GM06990 (cell line): ENCODE results near the gene DGCR6.
"Not testable (repeated sequence)": the region's sequence is repeated elsewhere in the genome, so short reads cannot be mapped to it uniquely, and the experiment has no call there.

Experiments
- DNase-seq: peaks from one replicate; pipeline ENCODE4 v3.0.0-alpha.2; 2011; ENCODE audit not compliant: insufficient read length; ENCODE audit errors: extremely low read depth
- H3K27me3 ChIP-seq: replicated peaks from 2 replicates; pipeline ENCODE4 v1.6.0; 2011; ENCODE audit warnings: low read length; ENCODE audit not compliant: control insufficient read depth, insufficient read depth
- H3K36me3 ChIP-seq: 2 replicates; pipeline ENCODE4 v1.5.1; 2011; ENCODE audit warnings: low read length; ENCODE audit not compliant: control insufficient read depth, insufficient read depth
- H3K4me3 ChIP-seq: replicated peaks from 2 replicates; pipeline ENCODE4 v1.5.1; 2011; ENCODE audit warnings: low read depth, mild to moderate bottlenecking, control low read depth, low read length
- TF ChIP-seq, protein P1 (sequence below): IDR thresholded peaks from 2 replicates; pipeline ENCODE4 v1.5.1; 2011; ENCODE audit warnings: low read length, control low read depth, mild to moderate bottlenecking, inconsistent platforms; ENCODE audit not compliant: insufficient read depth, poor library complexity, severe bottlenecking

The DGCR6 gene

DNA sequence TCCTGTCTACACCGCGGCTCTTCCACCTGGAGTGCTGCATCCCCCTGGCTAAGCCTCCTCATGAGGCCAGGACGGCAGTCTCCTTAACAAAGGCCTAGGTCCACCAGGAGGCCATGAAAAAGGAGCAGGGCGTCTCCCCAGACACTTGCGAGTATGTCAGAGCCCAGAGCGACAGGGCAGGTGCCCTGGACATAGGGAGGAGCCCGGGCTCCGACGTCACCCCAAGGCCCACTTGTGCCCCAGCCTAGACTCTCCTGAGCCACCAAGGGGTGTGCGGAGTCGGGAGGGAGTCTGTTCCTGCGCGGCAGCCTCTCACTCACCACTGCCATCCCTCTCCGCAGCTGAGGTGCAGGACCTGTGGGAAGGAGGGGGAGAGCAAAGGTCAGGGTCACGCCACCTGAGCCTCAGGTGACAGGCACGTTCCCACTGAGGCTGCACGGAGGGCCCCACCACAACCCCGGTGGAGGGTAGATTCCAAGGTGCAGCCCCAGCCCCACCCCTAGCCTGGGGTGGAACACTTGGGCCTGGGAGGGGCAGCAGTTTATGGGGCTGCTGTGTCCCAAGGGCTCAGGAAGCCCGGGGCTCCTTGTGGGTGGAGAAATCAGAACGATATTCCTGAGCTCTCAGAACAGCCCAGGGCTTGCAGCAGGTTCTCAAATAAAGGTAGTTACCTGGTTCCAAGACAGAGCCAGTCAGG, 19.4 kb downstream of the DGCR6 start:
- Histone ChIP-seq H3K36me3 (no peaks in the 10 kb centered on the region), H3K4me3 (no peak overlapping the region), H3K27me3 (no peaks in the 10 kb centered on the region)
- TF ChIP-seq, protein P1, sequence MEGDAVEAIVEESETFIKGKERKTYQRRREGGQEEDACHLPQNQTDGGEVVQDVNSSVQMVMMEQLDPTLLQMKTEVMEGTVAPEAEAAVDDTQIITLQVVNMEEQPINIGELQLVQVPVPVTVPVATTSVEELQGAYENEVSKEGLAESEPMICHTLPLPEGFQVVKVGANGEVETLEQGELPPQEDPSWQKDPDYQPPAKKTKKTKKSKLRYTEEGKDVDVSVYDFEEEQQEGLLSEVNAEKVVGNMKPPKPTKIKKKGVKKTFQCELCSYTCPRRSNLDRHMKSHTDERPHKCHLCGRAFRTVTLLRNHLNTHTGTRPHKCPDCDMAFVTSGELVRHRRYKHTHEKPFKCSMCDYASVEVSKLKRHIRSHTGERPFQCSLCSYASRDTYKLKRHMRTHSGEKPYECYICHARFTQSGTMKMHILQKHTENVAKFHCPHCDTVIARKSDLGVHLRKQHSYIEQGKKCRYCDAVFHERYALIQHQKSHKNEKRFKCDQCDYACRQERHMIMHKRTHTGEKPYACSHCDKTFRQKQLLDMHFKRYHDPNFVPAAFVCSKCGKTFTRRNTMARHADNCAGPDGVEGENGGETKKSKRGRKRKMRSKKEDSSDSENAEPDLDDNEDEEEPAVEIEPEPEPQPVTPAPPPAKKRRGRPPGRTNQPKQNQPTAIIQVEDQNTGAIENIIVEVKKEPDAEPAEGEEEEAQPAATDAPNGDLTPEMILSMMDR, result no peak
- no peak for DNase-seq

- Histone ChIP-seq H3K27me3 (no peaks in the 10 kb centered on the region), H3K4me3 (no peak overlapping the region), H3K36me3 (no peaks in the 10 kb centered on the region)
- TF ChIP-seq, protein P1, result no peak
- DNase-seq, result no peak
Observed at GRCh38 chr22:18927020-18927419, 20.9 kb downstream of the DGCR6 start.

DNA sequence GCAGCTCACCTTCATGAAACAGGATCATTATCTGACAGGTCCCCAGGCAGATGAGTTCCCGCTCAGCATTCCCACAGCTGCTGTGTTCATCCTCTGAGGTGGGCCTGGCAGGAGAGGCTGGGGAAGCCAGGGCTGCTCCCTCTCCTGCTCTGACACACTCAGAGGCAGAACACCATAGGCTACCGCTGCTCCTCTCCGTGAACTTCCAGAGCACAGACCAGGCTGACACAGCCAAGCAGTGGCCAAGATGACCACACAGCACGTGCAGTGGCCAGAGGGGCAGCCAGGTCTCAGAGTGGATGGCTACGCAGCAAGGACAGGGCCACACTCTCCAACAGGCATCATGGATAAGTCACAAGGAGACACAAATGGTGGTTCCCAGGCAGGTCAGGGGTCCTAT, 21.5 kb downstream of the DGCR6 start:
- TF ChIP-seq, protein P1, result no peak

GRCh38 chr22:18929459-18929858, 23.3 kb downstream of the DGCR6 start:
- no peaks in the 10 kb centered on the region for H3K36me3 ChIP-seq
- TF ChIP-seq, protein P1, result no peak
- no peak for DNase-seq
- no peak overlapping the region for H3K4me3 ChIP-seq
- no peaks in the 10 kb centered on the region for H3K27me3 ChIP-seq

More for the DNA sequence above, 21.5 kb downstream of the DGCR6 start:
- Histone ChIP-seq H3K27me3 (no peaks in the 10 kb centered on the region), H3K36me3 (no peaks in the 10 kb centered on the region), H3K4me3 (no peak overlapping the region)
- DNase-seq, result no peak

DNA sequence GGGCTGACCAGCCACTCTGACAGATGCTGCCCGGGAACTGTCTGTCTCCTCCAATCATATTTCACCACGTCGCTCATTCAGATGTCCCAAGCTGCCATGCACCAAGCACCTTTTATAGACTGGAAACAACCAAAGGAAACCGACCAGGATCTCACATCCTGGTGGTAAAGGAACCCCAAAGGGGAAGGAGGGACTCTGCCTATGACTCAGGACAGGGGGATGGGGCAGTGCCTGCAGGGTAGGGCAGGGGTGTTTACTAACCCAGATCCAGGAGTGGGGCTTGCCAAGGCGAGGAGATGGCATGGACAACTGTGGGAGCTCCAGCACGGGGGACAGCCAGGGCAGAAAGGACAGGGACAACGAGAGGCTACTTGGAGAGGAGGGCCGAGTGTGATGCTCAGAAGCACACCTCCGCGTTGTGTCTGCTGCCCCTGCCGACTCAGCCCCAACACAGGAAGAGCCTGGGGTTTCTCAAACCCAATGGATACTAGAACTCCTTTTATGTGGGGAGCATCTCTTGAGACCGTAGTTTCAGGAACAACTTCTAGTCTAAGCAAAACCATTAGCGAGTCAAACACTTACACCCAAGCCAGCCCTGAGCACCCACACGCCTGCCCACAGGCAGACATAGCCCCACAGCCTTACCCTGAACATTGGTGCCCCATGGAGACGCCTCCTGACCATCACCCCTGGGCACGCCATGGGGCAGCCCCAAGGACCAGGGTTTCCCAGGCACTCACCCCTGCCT, 26.0 kb downstream of the DGCR6 start:
- Histone ChIP-seq H3K4me3 (no peak overlapping the region), H3K27me3 (no peaks in the 10 kb centered on the region), H3K36me3 (no peaks in the 10 kb centered on the region)
- no peak for DNase-seq
- TF ChIP-seq, protein P1, result no peak

DNA sequence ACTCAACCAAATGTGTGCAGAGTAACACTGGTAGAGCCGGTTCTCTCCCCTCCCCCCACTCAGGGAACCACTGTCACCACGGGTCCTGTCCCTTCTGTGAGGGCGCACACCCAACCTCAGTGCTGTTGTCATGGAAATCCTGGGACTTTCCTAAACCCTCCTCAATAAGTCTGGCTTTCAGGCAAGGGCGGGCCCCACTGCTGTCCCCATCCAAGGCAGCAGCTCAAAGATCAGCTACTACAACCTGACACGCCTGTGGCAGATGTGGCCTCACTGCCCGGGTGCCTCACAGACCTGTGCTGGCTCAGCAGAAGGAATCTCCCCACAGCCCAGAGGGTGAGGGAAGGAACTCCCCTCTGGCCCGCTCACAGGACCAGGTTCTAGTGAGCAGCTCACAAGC, 27.8 kb downstream of the DGCR6 start:
- Histone ChIP-seq H3K4me3 (no peak overlapping the region), H3K36me3 (no peaks in the 10 kb centered on the region), H3K27me3 (no peaks in the 10 kb centered on the region)
- TF ChIP-seq, protein P1, result no peak
- no peak for DNase-seq

- not testable (repeated sequence) for H3K4me3 ChIP-seq, DNase-seq, H3K27me3 ChIP-seq, H3K36me3 ChIP-seq
Observed at GRCh38 chr22:18934688-18935087, 28.6 kb downstream of the DGCR6 start.
